ENCODE measurements around the gene GRID2. TPM values are rescaled to one million over a fixed set of nuclear protein-coding genes. Genes with fewer than 3 reads are reported as not detected.

Gene GRID2
- under 1 TPM; 0.15 to 0.16 TPM for total RNA-seq
- polyA plus RNA-seq (ENCODE audit: insufficient read length in 6 of 6) = under 1 TPM; 0.14 to 0.36 (median 0.29) TPM
- long read RNA-seq, donor 1 = 0 reads
- long read RNA-seq, donor 2 = 0 reads
- long read RNA-seq, donor 3 = 0 reads
- long read RNA-seq, donor 4 = 0 reads
- long read RNA-seq, donor 5 = 0 reads
- long read RNA-seq, donor 6 = 0 reads
- long read RNA-seq, donor 7 = 0 reads
- long read RNA-seq, donor 8 = 0 reads
- long read RNA-seq, donor 9 = 0 reads
- long read RNA-seq, donor 10 = 0 reads
- long read RNA-seq, donor 11, full-length matches to known transcripts = 4 of 4 reads
- long read RNA-seq, donor 11, partial matches to known transcripts = 0 of 4 reads
- long read RNA-seq, donor 11, other reads (novel, unspliced or antisense) = 0 of 4 reads
- long read RNA-seq, donor 12 = 0 reads

DNA sequence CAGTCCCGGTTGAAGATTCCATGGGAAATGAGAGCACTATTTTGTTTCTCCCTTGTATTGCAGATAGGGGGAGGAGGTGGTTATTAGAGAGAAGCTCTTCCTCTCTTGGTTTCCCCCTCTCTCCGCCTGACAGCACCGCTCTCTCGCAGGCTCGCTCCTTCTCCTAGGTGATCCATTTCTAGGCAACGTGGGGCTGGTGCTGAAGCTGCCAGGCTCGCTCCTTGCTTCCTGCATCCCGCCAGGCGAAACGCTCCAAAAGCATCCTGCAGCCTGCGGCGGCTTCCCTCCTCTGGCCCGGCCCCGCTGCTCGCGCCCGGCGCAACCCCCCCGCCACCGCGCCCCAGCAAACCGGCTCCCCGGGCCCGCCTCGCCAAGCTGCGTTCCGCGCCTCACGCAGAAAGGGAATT, at the start of gene GRID2:
Gene GRID2, plus strand, starts transcription at position 346 of the 407 bp plus-strand sequence.
- Histone ChIP-seq H3K27me3 (peaks cover 54 to 76% of the 10 kb centered on the region in 2 donors), H3K27ac (no peak within 1 kb of the TSS), H3K9me3 (no peaks in the 10 kb centered on the region), H3K36me3 (no peaks in the 10 kb centered on the region), H3K4me1 (peaks cover 0 to 12% of the 10 kb centered on the region in 2 donors), H3K4me3 (no peak within 1 kb of the TSS)
- ATAC-seq = peak; percentile 27
- TF ChIP-seq, protein P1, sequence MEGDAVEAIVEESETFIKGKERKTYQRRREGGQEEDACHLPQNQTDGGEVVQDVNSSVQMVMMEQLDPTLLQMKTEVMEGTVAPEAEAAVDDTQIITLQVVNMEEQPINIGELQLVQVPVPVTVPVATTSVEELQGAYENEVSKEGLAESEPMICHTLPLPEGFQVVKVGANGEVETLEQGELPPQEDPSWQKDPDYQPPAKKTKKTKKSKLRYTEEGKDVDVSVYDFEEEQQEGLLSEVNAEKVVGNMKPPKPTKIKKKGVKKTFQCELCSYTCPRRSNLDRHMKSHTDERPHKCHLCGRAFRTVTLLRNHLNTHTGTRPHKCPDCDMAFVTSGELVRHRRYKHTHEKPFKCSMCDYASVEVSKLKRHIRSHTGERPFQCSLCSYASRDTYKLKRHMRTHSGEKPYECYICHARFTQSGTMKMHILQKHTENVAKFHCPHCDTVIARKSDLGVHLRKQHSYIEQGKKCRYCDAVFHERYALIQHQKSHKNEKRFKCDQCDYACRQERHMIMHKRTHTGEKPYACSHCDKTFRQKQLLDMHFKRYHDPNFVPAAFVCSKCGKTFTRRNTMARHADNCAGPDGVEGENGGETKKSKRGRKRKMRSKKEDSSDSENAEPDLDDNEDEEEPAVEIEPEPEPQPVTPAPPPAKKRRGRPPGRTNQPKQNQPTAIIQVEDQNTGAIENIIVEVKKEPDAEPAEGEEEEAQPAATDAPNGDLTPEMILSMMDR (IDR thresholded peaks at IDR 0.05) = no peak
- peak in 3 of 4 donors; percentile 31 to 72 (median 34) for DNase-seq
- intact Hi-C loops (cut with DNase I) = no loop called here

DNA sequence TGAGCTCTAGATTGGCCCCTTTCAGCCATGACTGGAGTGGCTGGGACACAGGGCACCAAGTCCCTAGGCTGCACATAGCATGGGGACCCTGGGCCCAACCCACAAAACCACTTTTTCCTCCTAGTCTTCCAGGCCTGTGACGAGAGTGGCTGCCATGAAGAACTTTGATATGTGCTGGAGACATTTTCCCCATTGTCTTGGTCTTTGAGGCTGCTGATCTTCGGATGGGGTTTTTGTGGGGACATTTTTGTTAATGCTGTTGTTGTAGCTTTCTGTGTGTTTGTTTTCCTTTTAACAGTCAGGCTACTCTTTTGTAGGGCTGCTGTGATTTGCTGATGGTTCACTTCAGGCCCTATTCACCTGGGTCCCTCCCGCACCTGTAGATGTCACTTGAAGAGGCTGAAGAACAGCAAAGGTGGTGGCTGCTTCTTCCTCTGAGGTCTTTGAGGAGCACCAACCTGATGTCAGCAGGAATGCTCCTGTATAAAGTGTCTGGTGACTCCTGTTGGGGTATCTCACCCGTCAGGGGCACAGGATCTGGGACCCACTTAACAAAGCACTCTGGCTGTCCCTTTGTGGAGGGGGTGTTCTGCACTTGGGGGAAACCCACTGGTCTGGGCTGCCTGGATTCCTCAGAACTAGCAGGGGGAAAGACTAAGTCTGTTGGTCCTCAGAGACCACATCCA, 49.6 kb upstream of the GRID2 start:
- H3K4me1 ChIP-seq = no peaks in the 10 kb centered on the region
- no peak overlapping the region for H3K4me3 ChIP-seq
- no peak overlapping the region for H3K27ac ChIP-seq
- ATAC-seq (no peak), DNase-seq (no peak)
- TF ChIP-seq, protein P1 (IDR thresholded peaks at IDR 0.05) = no peak
- no peaks in the 10 kb centered on the region for H3K27me3 ChIP-seq
- intact Hi-C loops (cut with DNase I) = no loop called here
- no peaks in the 10 kb centered on the region for H3K36me3 ChIP-seq
- H3K9me3 ChIP-seq = peaks cover 0 to 41% of the 10 kb centered on the region in 2 donors

DNA sequence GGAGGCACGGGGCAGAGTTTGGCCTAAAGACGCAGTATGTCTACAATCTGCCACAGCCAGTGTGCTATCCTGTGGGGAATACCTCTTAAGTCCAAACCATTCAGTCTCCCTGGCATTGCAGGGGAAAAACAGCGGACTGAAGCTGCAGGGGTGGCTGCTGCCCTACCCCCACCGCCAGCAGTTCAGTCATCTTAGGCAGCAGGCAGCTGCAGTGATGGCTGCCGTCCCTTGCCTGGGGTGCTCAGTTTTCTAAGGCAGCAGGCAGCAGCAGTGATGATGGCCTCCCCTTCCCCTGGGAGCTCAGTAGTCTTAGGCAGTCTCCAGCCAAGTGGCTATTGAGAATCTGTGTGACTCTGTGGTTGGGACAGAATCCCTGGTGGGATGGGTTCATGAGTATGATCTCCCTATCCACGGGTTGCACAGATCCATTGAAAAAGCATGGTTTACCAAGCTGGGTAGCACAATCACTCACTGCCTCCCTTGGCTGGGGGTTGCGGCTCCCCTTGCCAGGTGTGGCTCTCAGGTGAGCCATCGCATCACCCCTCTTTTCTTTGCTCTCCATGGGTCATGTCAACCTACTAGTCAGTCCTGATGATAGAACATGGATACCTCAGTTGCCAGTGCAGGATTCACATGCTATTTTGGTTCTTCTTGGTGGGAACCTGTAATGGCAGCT, 48.9 kb upstream of the GRID2 start:
- Histone ChIP-seq H3K27ac (no peak overlapping the region), H3K9me3 (peaks cover 0 to 41% of the 10 kb centered on the region in 2 donors), H3K36me3 (no peaks in the 10 kb centered on the region), H3K4me3 (no peak overlapping the region), H3K4me1 (no peaks in the 10 kb centered on the region), H3K27me3 (no peaks in the 10 kb centered on the region)
- intact Hi-C loops (cut with DNase I) = no loop called here
- no peak for ATAC-seq
- no peak for DNase-seq
- TF ChIP-seq, protein P1 (IDR thresholded peaks at IDR 0.05) = no peak

DNA sequence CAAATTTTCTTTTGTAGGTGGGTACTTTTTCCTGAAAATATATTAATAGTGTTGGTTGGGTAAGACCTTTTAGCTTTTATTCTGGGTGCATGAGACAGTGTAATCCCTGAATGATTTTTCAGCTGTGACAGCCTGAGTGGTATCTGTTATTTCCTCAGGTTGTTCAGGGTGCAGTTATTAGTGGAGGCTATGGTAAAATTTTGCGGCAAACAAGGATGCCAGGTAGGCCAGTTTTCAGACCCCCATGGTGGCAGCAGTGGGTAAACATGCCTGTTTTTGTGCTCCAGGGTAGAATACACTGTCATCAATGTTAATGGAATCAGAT, 47.9 kb upstream of the GRID2 start:
- Histone ChIP-seq H3K27me3 (no peaks in the 10 kb centered on the region), H3K4me1 (no peaks in the 10 kb centered on the region), H3K9me3 (peaks cover 0 to 40% of the 10 kb centered on the region in 2 donors), H3K36me3 (no peaks in the 10 kb centered on the region), H3K27ac (no peak overlapping the region), H3K4me3 (no peak overlapping the region)
- ATAC-seq = no peak
- no peak for DNase-seq
- TF ChIP-seq, protein P1 (IDR thresholded peaks at IDR 0.05) = no peak
- intact Hi-C loops (cut with DNase I) = no loop called here

Data from left lung (tissue), 14 donors.